MCF 10A (cell line): ENCODE data around the gene HIGD1B. TPM values are rescaled to one million over a fixed set of nuclear protein-coding genes. Genes with fewer than 3 reads are reported as not detected.

Experiments
- BruUV-seq: library from RNA; stranded (reverse); fragments of 400-500 nt; replicated peaks from 2 replicates; lab custom pipeline; 2021; lab: Mats Ljungman, UMichigan
- CTCF ChIA-PET: fragments of 300-600 bp; sonication (Branson Sonifier 250); formaldehyde crosslinking; extraction: SDS; loops from one replicate; lab custom pipeline; 2021; ENCODE audit warnings: antibody characterized with exemption, inconsistent platforms; lab: Yijun Ruan, JAX
- POLR2A ChIA-PET: fragments of 300-600, 350-650 bp; sonication (Branson Sonifier 250); formaldehyde crosslinking; extraction: SDS; loops from one replicate; lab custom pipeline; 2020; ENCODE audit warnings: antibody characterized with exemption, inconsistent platforms; lab: Yijun Ruan, JAX
- DNase-seq: peaks from one replicate; pipeline ENCODE4 v3.0.0-alpha.2; 2018; ENCODE audit not compliant: unreplicated experiment
- H3K27ac Mint-ChIP-seq: one replicate; pipeline ENCODE4 v1.8.0; 2022; ENCODE audit warnings: mild to moderate bottlenecking, low read depth, mixed read lengths; ENCODE audit not compliant: unreplicated experiment
- H3K27me3 Mint-ChIP-seq: one replicate; pipeline ENCODE4 v1.8.0; 2022; ENCODE audit warnings: mixed read lengths; ENCODE audit not compliant: insufficient read depth, unreplicated experiment
- H3K36me3 Mint-ChIP-seq: one replicate; pipeline ENCODE4 v1.8.0; 2022; ENCODE audit warnings: mild to moderate bottlenecking, moderate library complexity, mixed read lengths; ENCODE audit not compliant: insufficient read depth, unreplicated experiment
- H3K4me1 Mint-ChIP-seq: one replicate; pipeline ENCODE4 v1.8.0; 2022; ENCODE audit warnings: mixed read lengths; ENCODE audit not compliant: insufficient read depth, unreplicated experiment
- H3K4me3 Mint-ChIP-seq: one replicate; pipeline ENCODE4 v1.8.0; 2022; ENCODE audit warnings: mild to moderate bottlenecking, moderate library complexity, mixed read lengths; ENCODE audit not compliant: unreplicated experiment
- H3K9me3 Mint-ChIP-seq: one replicate; pipeline ENCODE4 v1.8.0; 2022; ENCODE audit warnings: mixed read lengths; ENCODE audit not compliant: unreplicated experiment
- intact Hi-C: fragments of 100-400 bp; cut with micrococcal nuclease; formaldehyde crosslinking; loops from 2 replicates; pipeline ENCODE4 v1.14.1; 2022
- total RNA-seq: library from RNA; stranded (reverse); gene quantifications from 2 replicates; pipeline ENCODE4 v1.2.3, GENCODE V29; 2022
- TF ChIP-seq, protein P1 (sequence below): fragments of 200-600 bp; IDR thresholded peaks from one replicate; pipeline ENCODE4 v1.8.0; 2022; ENCODE audit warnings: antibody characterized with exemption, mild to moderate bottlenecking; ENCODE audit not compliant: unreplicated experiment

Gene HIGD1B
- total RNA-seq, 1 experiment from 2014 or later = not detected

GRCh38 chr17:44850612-44851011 lies 2.9 kb downstream of the HIGD1B start:
- POLR2A ChIA-PET = no interaction called here
- H3K4me1 Mint-ChIP-seq = no peaks in the 10 kb centered on the region

GRCh38 chr17:44854192-44854591 lies 6.5 kb downstream of the HIGD1B start:
- Mint-ChIP-seq H3K4me1 (no peaks in the 10 kb centered on the region), H3K9me3 (no peaks in the 10 kb centered on the region), H3K27ac (no peak overlapping the region), H3K4me3 (no peak overlapping the region), H3K36me3 (peaks cover 92% of the 10 kb centered on the region), H3K27me3 (no peaks in the 10 kb centered on the region)
- TF ChIP-seq, protein P1, sequence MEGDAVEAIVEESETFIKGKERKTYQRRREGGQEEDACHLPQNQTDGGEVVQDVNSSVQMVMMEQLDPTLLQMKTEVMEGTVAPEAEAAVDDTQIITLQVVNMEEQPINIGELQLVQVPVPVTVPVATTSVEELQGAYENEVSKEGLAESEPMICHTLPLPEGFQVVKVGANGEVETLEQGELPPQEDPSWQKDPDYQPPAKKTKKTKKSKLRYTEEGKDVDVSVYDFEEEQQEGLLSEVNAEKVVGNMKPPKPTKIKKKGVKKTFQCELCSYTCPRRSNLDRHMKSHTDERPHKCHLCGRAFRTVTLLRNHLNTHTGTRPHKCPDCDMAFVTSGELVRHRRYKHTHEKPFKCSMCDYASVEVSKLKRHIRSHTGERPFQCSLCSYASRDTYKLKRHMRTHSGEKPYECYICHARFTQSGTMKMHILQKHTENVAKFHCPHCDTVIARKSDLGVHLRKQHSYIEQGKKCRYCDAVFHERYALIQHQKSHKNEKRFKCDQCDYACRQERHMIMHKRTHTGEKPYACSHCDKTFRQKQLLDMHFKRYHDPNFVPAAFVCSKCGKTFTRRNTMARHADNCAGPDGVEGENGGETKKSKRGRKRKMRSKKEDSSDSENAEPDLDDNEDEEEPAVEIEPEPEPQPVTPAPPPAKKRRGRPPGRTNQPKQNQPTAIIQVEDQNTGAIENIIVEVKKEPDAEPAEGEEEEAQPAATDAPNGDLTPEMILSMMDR = no peak
- no TSS peak for BruUV-seq
- DNase-seq = no peak
- ChIA-PET POLR2A (interaction anchor here (0.6 kb wide), 1 partner anchor 824 kb away, joined by 3 read pairs; no protein-coding TSS in a partner anchor), CTCF (interaction anchor here (0.5 to 1.6 kb wide), 3 partner anchors 11 to 125 kb away, joined by 3 to 7 read pairs (median 5); no protein-coding TSS in a partner anchor)
- intact Hi-C loops = no loop called here

More at GRCh38 chr17:44850612-44851011, 2.9 kb downstream of the HIGD1B start:
- TF ChIP-seq, protein P1 = no peak
- intact Hi-C loops = no loop called here
- peaks cover 63% of the 10 kb centered on the region for H3K36me3 Mint-ChIP-seq
- no peaks in the 10 kb centered on the region for H3K9me3 Mint-ChIP-seq
- DNase-seq = no peak
- no peaks in the 10 kb centered on the region for H3K27me3 Mint-ChIP-seq
- CTCF ChIA-PET = interaction anchor here (0.9 to 1.1 kb wide), 3 partner anchors 70 to 76 kb away, joined by 3 to 7 read pairs (median 4); no protein-coding TSS in a partner anchor
- no peak overlapping the region for H3K4me3 Mint-ChIP-seq
- H3K27ac Mint-ChIP-seq = peak overlapping the region; percentile 33
- BruUV-seq = no TSS peak

- Mint-ChIP-seq H3K4me3 (no peak overlapping the region), H3K27me3 (no peaks in the 10 kb centered on the region), H3K36me3 (peaks cover 86% of the 10 kb centered on the region), H3K9me3 (no peaks in the 10 kb centered on the region), H3K4me1 (no peaks in the 10 kb centered on the region), H3K27ac (no peak overlapping the region)
- TF ChIP-seq, protein P1 = no peak
- ChIA-PET CTCF (interaction anchor here (1.1 to 1.9 kb wide), 4 partner anchors 35 to 85 kb away, joined by 3 to 6 read pairs (median 4); no protein-coding TSS in a partner anchor), POLR2A (no interaction called here)
- BruUV-seq = no TSS peak
- no peak for DNase-seq
- intact Hi-C loops = no loop called here
Observed at GRCh38 chr17:44859701-44860100, 12.0 kb downstream of the HIGD1B start.

DNA sequence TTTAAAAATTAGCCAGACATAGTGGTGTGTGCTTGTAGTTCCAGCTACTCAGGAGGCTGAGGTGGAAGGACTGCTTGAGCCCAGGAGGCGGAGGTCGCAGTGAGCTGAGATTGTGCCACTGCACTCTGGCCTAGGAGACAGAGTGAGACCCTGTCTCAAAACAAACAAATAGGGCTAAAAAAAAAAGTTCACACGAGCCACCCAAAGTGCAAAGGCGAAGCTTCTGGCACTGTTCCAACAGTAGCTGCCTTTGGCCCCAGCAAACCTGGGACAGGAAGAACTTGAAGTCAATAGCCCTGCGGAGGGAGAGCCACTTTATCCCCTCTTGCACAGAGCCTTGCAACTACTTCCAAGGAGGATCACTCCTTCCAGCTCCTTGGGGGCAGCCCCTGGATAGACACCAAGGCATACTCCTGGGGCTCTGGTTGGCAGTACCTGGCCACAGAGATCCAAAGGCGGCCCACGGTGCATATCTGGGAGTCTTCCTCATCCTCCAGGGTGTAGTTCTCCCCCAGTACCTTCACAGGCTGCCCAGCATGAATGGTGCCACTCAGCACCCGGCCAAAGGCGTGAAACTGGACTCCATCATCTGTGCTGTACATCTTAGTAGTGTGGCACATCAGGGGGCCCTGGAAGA lies 14.7 kb downstream of the HIGD1B start:
- Mint-ChIP-seq H3K36me3 (peaks cover 67% of the 10 kb centered on the region), H3K27me3 (no peaks in the 10 kb centered on the region)

More for the DNA sequence above, 14.7 kb downstream of the HIGD1B start:
- TF ChIP-seq, protein P1 = no peak
- CTCF ChIA-PET = interaction anchor here (0.7 to 11.4 kb wide), 6 partner anchors 16 to 130 kb away, joined by 3 to 233 read pairs (median 4); no protein-coding TSS in a partner anchor
- no TSS peak for BruUV-seq
- Mint-ChIP-seq H3K27ac (no peak overlapping the region), H3K4me3 (no peak overlapping the region), H3K9me3 (no peaks in the 10 kb centered on the region), H3K4me1 (no peaks in the 10 kb centered on the region)
- POLR2A ChIA-PET = interaction anchor here (0.7 to 1.5 kb wide), 3 partner anchors 16 to 87 kb away, joined by 3 to 6 read pairs (median 4); no protein-coding TSS in a partner anchor
- intact Hi-C loops = no loop called here
- DNase-seq = no peak
